IPS-18c (cell line): ENCODE results near the gene DOCK8.

Source experiments
- H3K4me3 ChIP-seq: 2 replicates; pipeline ENCODE4 v1.7.0; 2013; ENCODE audit warnings: low read depth, mild to moderate bottlenecking, low read length, moderate library complexity; ENCODE audit not compliant: insufficient read depth
- H3K9me3 ChIP-seq: one replicate; pipeline ENCODE4 v1.6.1; 2013; ENCODE audit warnings: mild to moderate bottlenecking, low read length, moderate library complexity; ENCODE audit not compliant: control insufficient read depth, insufficient read depth

The DOCK8 gene

DNA sequence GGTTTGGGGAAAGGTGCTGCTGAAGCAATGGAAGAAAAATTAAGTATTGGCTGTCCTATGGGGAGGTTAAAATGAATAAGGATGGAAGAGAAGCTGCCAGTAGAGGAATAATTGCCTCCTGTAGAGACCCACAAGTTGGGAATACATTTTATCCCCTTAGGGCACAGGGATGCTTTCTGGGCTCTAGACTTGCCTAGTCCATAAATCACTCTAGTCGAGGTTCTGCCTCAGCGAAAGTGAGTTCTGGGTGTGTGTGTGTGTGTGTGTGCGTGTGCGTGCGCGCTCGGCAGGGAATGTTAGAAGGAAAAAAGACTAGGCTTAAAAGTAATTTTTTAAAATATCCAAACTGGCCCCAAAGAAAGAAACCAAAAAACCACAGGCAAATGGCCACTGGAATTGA, 291.6 kb downstream of the DOCK8 start:
- Histone ChIP-seq H3K4me3 (no peak overlapping the region), H3K9me3 (no peaks in the 10 kb centered on the region)

DNA sequence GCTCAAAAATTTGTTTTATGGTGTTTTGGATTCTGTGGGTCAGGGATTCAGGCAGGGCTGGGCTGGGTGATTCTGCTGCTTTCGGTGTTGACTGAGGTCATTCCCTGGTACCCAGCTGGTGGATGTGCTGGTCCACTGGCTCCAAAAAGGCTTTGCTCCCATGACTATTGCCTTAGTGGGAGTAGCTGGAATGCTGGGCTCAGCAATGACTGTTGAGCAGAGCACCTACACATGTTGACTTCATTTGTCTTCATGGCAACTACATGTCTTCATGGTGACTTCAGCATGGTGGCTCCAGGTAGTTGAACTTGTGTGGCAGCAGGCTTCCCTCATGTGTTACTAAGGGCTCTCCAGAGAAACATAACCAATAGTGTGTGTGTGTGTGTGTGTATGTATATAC, 297.2 kb downstream of the DOCK8 start:
- no peak overlapping the region for H3K4me3 ChIP-seq

DNA sequence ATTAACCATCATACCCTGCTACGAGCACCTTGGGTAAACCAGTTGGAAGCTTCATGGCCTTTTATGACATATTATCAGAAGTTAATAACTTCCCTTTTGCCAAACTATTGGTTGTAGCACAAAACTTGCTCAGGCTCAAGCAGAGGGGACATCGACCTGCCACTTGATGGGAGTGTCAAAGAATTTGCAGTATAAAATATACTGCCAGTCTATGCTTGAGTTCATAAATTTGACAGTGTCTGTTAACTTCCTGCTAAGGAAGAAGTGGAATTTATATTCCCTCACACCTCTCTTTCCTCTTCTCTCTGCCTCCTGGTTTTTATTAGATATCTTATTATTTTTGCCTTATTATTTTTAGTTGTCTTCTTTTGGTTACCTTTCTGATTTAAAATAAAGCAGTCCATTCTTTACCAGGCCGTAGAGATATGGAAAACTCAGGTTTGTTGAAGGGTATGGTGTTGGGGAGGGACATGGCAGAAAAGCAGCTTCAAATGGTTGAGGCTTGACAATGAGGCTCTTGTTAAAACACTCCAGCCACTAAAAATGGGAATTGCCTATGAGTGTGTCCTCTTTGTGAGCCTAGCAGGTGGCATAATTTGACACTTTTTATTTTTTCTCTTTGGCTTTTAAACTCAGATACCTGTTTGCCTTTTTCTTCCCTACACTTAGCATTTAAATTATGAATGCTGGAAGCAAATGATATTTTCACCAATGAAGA, 298.0 kb downstream of the DOCK8 start:
- Histone ChIP-seq H3K4me3 (no peak overlapping the region), H3K9me3 (no peaks in the 10 kb centered on the region)

More for the DNA sequence above, 297.2 kb downstream of the DOCK8 start:
- H3K9me3 ChIP-seq: no peaks in the 10 kb centered on the region
